Subcutaneous adipose tissue (tissue), 4 donors: ENCODE measurements around the gene STATH. TPM values are rescaled to one million over a fixed set of nuclear protein-coding genes. Genes with fewer than 3 reads are reported as not detected.
"Not testable (repeated sequence)": the region's sequence is repeated elsewhere in the genome, so short reads cannot be mapped to it uniquely, and the experiment has no call there.

Source experiments
- total RNA-seq, 4 donors: library from RNA; depleted of rRNA; stranded (reverse); fragments of >200 nt; gene quantifications; one replicate each; pipeline ENCODE4 v1.1.0, GENCODE V29; 2016
- TF ChIP-seq, protein P1 (sequence below): fragments of 450-650 bp; IDR thresholded peaks from one replicate; pipeline ENCODE4 v1.5.1; 2016; ENCODE audit warnings: low read depth, mild to moderate bottlenecking, control low read depth, antibody characterized with exemption, moderate library complexity

Gene STATH
- total RNA-seq, 4 donors from 2014 or later = not detected

DNA sequence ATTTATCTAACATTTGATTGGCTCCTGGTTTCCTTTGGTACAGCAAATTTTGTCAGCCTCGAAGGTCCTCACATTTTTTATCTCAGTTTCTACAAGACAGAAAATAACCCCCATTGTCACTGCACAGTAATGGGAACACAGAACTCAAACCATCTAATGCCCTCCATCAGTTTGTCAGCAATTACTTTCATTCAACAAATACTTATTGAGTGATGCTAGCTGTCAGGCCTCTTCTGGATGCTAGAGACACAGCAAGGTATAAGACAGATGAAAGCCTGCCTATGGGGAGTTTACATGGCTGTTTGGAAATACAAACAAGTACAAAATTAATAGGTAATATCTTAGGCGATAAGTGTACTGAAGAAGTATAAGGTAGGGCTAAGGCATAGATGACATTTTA, 27.5 kb downstream of the STATH start:
- TF ChIP-seq, protein P1, sequence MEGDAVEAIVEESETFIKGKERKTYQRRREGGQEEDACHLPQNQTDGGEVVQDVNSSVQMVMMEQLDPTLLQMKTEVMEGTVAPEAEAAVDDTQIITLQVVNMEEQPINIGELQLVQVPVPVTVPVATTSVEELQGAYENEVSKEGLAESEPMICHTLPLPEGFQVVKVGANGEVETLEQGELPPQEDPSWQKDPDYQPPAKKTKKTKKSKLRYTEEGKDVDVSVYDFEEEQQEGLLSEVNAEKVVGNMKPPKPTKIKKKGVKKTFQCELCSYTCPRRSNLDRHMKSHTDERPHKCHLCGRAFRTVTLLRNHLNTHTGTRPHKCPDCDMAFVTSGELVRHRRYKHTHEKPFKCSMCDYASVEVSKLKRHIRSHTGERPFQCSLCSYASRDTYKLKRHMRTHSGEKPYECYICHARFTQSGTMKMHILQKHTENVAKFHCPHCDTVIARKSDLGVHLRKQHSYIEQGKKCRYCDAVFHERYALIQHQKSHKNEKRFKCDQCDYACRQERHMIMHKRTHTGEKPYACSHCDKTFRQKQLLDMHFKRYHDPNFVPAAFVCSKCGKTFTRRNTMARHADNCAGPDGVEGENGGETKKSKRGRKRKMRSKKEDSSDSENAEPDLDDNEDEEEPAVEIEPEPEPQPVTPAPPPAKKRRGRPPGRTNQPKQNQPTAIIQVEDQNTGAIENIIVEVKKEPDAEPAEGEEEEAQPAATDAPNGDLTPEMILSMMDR = no peak

DNA sequence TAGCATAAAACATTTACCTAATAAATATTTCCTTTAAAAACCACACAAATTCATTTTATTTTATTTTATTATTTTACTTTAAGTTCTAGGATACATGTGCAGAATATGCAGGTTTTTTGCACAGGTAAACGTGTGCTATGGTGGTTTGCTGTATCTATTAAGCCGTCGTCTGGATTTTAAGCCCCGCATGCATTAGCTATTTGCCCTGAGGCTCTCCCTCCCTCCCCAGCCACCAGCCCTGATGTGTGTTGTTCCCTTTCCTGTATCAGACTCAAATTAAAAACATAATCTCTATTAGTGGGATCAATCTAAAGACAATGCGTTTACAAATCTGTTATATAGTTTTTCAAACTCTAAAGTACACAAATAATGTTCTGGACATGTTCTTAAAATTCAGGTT, 31.2 kb downstream of the STATH start:
- TF ChIP-seq, protein P1 = no peak

DNA sequence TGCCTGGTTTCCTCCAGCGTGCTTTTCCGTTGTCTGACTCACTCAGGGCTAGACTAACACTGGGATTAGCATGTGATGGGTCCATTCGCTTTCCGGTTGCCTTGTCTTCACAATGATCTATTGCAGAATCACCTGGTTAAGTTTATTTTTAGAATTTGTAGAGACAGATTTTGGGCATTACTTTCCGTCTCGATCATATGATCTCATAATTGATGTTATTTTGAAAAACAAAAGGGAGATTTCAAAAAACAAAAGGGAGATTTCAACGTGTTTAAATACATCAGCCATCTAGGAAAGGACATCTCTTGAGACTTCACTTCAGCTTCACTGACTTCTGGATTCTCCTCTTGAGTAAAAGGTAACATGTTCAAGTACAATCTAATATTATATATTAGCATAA, 32.4 kb downstream of the STATH start, which contains the start of gene HTN3:
Gene HTN3, plus strand, starts transcription at position 301 of the 400 bp plus-strand sequence. CDS start 2,282 bp downstream, outside the sequence.
- TF ChIP-seq, protein P1 = not testable (repeated sequence)

DNA sequence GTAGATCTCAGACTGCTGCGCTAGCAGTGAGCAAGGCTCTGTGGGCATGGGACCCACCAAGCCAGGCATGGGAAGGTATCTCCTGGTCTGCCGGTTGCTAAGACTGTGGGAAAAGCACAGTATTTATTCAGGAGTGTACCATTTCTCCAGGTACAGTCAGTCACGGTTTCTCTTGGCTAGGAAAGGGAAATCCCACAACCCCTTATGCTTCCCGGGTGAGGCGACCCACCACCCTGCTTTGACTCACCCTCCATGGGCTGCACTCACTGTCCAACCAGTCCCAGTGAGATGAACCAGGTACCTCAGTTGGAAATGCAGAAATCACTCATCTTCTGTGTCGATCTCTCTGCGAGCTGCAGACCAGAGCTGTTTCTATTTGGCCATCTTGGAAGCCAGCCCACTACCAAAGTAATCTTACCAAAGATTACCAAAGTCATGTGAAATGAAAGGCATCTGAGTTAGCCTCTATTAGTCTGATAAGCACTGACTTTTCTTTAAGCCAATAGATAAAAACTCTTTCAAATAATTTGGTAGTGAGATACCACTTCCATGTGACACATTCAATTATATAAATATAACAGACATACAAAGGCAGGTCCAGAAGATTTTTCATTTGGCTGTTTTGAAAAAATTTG, 46.0 kb downstream of the STATH start:
- TF ChIP-seq, protein P1 = no peak

DNA sequence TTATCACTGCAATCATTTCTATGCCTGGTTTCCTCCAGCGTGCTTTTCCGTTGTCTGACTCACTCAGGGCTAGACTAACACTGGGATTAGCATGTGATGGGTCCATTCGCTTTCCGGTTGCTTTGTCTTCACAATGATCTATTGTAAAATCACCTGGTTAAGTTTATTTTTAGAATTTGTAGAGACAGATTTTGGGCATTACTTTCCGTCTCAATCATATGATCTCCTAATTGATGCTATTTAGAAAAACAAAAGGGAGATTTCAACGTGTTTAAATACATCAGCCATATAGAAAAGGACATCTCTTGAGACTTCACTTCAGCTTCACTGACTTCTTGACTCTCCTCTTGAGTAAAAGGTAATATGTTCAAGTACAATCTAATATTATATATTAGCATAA, 54.4 kb downstream of the STATH start, which contains the start of gene HTN1:
Gene HTN1, plus strand, starts transcription at position 301 of the 400 bp plus-strand sequence. CDS start 2,639 bp downstream, outside the sequence.
- TF ChIP-seq, protein P1 = not testable (repeated sequence)

Other genes starting within 250 kb of the STATH start
- 1 to 10 TPM in 3 of 4 donors, under 1 TPM in 1; 0.75 to 3.3 (median 2.0) TPM for gene SULT1B1, start 235.3 kb upstream of the STATH start, total RNA-seq
- gene SULT1E1, start 135.8 kb upstream of the STATH start, total RNA-seq = under 1 TPM in 1 of 4 donors, not detected in 3; 0.34 TPM
- gene CSN1S1, start 64.9 kb upstream of the STATH start, total RNA-seq = 10 to 100 TPM in 2 of 4 donors, 1 to 10 TPM in 2; 1.3 to 27.3 (median 16.2) TPM
- not detected for gene CSN2, start 30.2 kb upstream of the STATH start, total RNA-seq
- gene HTN3, start 32.5 kb downstream of the STATH start, total RNA-seq = not detected
- not detected for gene HTN1, start 54.5 kb downstream of the STATH start, total RNA-seq
- gene PRR27, start 158.3 kb downstream of the STATH start, total RNA-seq = not detected
- not detected for gene ODAM, start 199.8 kb downstream of the STATH start, total RNA-seq
- not detected for gene FDCSP, start 230.2 kb downstream of the STATH start, total RNA-seq
- gene CSN3, start 246.6 kb downstream of the STATH start, total RNA-seq = not detected